Parathyroid adenoma (tissue), 2 donors: ENCODE measurements around the gene CDH4.

Experiments used
- H2AFZ ChIP-seq: fragments of 300-600 bp; sonication (generic); one replicate; pipeline ENCODE4 v1.7.0; 2017; ENCODE audit warnings: antibody characterized with exemption, mild to moderate bottlenecking
- H3K27ac ChIP-seq: fragments of 300-600 bp; sonication (generic); one replicate; pipeline ENCODE4 v1.7.0; 2017
- H3K27me3 ChIP-seq: fragments of 300-600 bp; sonication (generic); one replicate; pipeline ENCODE4 v1.7.0; 2017; ENCODE audit warnings: low read length; ENCODE audit not compliant: control insufficient read depth, insufficient read depth
- H3K36me3 ChIP-seq: fragments of 300-600 bp; sonication (generic); one replicate; pipeline ENCODE4 v1.7.0; 2017; ENCODE audit warnings: low read length; ENCODE audit not compliant: control insufficient read depth, insufficient read depth
- H3K4me1 ChIP-seq: fragments of 300-600 bp; sonication (generic); one replicate; pipeline ENCODE4 v1.7.0; 2017; ENCODE audit warnings: control low read depth
- H3K4me2 ChIP-seq: fragments of 300-600 bp; sonication (generic); one replicate; pipeline ENCODE4 v1.7.0; 2017; ENCODE audit warnings: low read length
- H3K4me3 ChIP-seq: fragments of 300-600 bp; sonication (generic); one replicate; pipeline ENCODE4 v1.7.0; 2017; ENCODE audit warnings: low read depth, low read length
- H3K79me2 ChIP-seq: fragments of 300-600 bp; sonication (generic); one replicate; pipeline ENCODE4 v1.7.0; 2017; ENCODE audit warnings: control low read depth
- H3K9ac ChIP-seq: fragments of 300-600 bp; sonication (generic); one replicate; pipeline ENCODE4 v1.7.0; 2017; ENCODE audit warnings: mild to moderate bottlenecking
- H3K9me3 ChIP-seq: fragments of 300-600 bp; sonication (generic); one replicate; pipeline ENCODE4 v1.7.0; 2017; ENCODE audit warnings: low read length; ENCODE audit not compliant: control insufficient read depth
- CTCF ChIP-seq: fragments of 300-600 bp; sonication (generic); IDR thresholded peaks from one replicate; pipeline ENCODE4 v1.7.0; 2017; ENCODE audit warnings: antibody characterized with exemption, mild to moderate bottlenecking
- donor health status: primary hyperparathyroidism.

Gene CDH4

DNA sequence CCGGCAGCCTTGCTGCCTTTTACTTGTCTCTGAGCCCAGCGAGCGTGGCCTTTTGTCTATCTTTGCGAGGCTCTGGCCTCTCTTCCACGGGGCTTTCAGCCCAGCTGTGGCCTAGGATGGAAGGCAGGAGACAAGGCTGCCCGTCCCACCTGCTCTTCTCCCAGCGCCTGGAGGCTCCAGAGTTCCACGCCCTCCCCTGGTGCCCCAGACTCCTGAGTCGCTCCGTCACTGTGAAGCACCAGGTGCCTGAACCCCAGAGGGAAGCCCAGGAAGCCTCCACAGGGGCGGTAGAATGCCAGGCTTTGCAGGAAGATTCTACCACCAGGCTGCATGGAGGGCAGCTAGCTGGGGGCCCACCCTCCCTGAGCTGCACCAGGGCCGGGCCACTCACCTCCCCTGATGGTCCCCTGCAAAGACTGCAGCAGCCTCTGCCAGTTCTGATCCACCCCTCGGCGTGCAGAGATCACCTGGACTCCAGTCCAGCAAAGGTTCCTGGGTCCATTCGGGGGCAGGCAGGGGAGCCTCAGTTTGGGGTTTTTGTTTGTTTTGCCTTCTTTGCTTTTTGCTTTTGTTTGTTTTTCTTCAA, 384.6 kb downstream of the CDH4 start:
- no peak for TF ChIP-seq CTCF
- Histone ChIP-seq H3K4me1 (no peaks in the 10 kb centered on the region), H3K27me3 (no peaks in the 10 kb centered on the region), H3K4me2 (no peak overlapping the region), H3K36me3 (no peaks in the 10 kb centered on the region), H3K27ac (no peak overlapping the region), H3K9ac (no peak overlapping the region), H3K9me3 (no peaks in the 10 kb centered on the region), H2AFZ (no peak overlapping the region), H3K4me3 (no peak overlapping the region), H3K79me2 (no peaks in the 10 kb centered on the region)

DNA sequence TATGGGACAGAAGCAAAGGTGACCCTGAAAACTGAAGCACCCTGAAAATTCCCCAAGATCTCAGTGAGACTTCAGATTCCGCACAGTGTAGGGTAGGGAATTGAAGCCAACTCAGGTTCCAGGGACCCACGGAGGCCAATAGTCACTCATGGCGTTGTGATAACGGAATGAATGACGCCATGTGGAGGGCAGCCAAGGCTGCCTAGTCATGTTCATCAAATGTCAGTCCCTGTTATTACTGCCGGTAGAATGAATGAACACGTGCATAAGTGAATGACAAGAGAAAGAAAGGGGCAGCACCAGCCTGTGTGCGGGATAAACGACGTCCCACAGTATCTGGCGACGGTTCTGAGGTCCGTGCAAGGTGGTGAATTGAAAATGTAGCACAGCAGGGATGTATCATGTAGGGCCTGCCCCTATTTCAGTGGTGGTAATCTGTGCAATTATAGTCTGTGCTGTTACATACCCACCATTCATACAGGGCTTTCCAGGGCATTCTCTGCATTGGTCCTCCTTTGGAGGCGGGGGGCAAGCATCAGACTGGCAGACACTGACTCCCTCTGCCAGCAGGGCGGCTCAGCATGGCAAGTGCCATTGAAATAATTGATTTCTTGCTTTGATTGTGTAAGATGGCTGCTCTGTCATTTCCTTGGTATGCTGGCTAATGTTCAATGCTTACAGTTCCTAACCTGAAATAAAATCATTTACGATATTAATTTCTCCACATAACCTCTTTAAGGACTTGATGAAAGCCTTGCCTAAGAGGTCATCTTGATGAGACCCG, 386.9 kb downstream of the CDH4 start:
- no peaks in the 10 kb centered on the region for H3K36me3 ChIP-seq
- H3K79me2 ChIP-seq, result no peaks in the 10 kb centered on the region
- no peak overlapping the region for H3K4me3 ChIP-seq
- no peak for TF ChIP-seq CTCF
- H3K27ac ChIP-seq, result no peak overlapping the region
- no peak overlapping the region for H3K4me2 ChIP-seq
- H2AFZ ChIP-seq, result no peak overlapping the region
- no peaks in the 10 kb centered on the region for H3K27me3 ChIP-seq
- no peaks in the 10 kb centered on the region for H3K4me1 ChIP-seq
- H3K9ac ChIP-seq, result no peak overlapping the region
- no peaks in the 10 kb centered on the region for H3K9me3 ChIP-seq

GRCh38 chr20:61640131-61640870, 388.2 kb downstream of the CDH4 start:
- no peak overlapping the region for H2AFZ ChIP-seq
- H3K79me2 ChIP-seq, result no peaks in the 10 kb centered on the region
- no peaks in the 10 kb centered on the region for H3K27me3 ChIP-seq
- no peak overlapping the region for H3K4me3 ChIP-seq
- no peaks in the 10 kb centered on the region for H3K9me3 ChIP-seq
- H3K4me2 ChIP-seq, result no peak overlapping the region
- no peak overlapping the region for H3K27ac ChIP-seq
- H3K36me3 ChIP-seq, result no peaks in the 10 kb centered on the region
- H3K9ac ChIP-seq, result no peak overlapping the region
- H3K4me1 ChIP-seq, result no peaks in the 10 kb centered on the region
- no peak for TF ChIP-seq CTCF

DNA sequence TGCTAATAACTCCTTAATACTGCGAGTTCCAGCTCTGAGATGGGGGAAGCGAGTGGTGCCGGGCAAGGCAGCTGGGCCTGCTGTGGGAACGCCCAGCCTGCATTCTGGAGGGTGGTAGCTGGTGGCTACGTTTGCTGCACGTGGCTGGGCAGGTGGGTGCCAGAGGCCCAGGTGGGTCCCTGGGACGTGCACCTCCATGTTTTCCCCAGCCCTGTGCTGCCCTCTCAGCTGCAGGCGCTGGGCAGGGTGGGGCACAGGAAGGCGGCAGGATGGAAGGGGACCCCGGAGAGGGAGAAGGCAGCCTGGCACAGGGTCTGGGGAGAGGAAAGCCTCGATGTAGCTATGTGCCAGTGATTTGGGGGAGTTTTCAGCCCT, 388.8 kb downstream of the CDH4 start:
- Histone ChIP-seq H3K27ac (no peak overlapping the region), H3K36me3 (no peaks in the 10 kb centered on the region), H3K9ac (no peak overlapping the region), H3K4me1 (no peaks in the 10 kb centered on the region), H3K4me3 (no peak overlapping the region), H3K9me3 (no peaks in the 10 kb centered on the region), H3K4me2 (no peak overlapping the region), H2AFZ (no peak overlapping the region), H3K27me3 (no peaks in the 10 kb centered on the region), H3K79me2 (no peaks in the 10 kb centered on the region)
- no peak for TF ChIP-seq CTCF
